Measurements from ENCODE around the gene SAPCD1.

- TF ChIP-seq, protein P1, sequence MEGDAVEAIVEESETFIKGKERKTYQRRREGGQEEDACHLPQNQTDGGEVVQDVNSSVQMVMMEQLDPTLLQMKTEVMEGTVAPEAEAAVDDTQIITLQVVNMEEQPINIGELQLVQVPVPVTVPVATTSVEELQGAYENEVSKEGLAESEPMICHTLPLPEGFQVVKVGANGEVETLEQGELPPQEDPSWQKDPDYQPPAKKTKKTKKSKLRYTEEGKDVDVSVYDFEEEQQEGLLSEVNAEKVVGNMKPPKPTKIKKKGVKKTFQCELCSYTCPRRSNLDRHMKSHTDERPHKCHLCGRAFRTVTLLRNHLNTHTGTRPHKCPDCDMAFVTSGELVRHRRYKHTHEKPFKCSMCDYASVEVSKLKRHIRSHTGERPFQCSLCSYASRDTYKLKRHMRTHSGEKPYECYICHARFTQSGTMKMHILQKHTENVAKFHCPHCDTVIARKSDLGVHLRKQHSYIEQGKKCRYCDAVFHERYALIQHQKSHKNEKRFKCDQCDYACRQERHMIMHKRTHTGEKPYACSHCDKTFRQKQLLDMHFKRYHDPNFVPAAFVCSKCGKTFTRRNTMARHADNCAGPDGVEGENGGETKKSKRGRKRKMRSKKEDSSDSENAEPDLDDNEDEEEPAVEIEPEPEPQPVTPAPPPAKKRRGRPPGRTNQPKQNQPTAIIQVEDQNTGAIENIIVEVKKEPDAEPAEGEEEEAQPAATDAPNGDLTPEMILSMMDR (IDR thresholded peaks at IDR 0.05; ENCODE audit: low read length): no peak
- TF ChIP-seq EZH2 (optimal IDR thresholded peaks at IDR 0.05; ENCODE audit: low read depth, low read length): no peak
Observed at GRCh38 chr6:31785475-31785874, 23.0 kb downstream of the SAPCD1 start.
